ENCODE measurements around the gene ZNF157. TPM values are rescaled to one million over a fixed set of nuclear protein-coding genes. Genes with fewer than 3 reads are reported as not detected.

The ZNF157 gene
- total and polyA plus RNA-seq, 10 donors, result 0.16 to 1.6 (median 0.46) TPM

- Histone ChIP-seq H3K27me3 (replicated peaks in 1 of 7) (peaks cover 0 to 5% (median 0%) of the 10 kb centered on the region in 7 donors), H3K4me3 (no peak overlapping the region), H3K4me1 (no peaks in the 10 kb centered on the region), H3K36me3 (no peaks in the 10 kb centered on the region), H3K27ac (no peak overlapping the region), H3K9me3 (no peaks in the 10 kb centered on the region)
- DNase-seq, result no peak
- 69 to 92% (median 83%) methylated on average over 4 of the region's 4 CpGs for WGBS, 5 donors
- no peak for TF ChIP-seq POLR2A (IDR thresholded peaks at IDR 0.05)
- no peak for TF ChIP-seq POLR2AphosphoS5 (IDR thresholded peaks at IDR 0.05)
- TF ChIP-seq, protein P1, sequence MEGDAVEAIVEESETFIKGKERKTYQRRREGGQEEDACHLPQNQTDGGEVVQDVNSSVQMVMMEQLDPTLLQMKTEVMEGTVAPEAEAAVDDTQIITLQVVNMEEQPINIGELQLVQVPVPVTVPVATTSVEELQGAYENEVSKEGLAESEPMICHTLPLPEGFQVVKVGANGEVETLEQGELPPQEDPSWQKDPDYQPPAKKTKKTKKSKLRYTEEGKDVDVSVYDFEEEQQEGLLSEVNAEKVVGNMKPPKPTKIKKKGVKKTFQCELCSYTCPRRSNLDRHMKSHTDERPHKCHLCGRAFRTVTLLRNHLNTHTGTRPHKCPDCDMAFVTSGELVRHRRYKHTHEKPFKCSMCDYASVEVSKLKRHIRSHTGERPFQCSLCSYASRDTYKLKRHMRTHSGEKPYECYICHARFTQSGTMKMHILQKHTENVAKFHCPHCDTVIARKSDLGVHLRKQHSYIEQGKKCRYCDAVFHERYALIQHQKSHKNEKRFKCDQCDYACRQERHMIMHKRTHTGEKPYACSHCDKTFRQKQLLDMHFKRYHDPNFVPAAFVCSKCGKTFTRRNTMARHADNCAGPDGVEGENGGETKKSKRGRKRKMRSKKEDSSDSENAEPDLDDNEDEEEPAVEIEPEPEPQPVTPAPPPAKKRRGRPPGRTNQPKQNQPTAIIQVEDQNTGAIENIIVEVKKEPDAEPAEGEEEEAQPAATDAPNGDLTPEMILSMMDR (IDR thresholded peaks at IDR 0.05 in 8 of 11, conservative IDR thresholded peaks at IDR 0.05 in 3 of 11), result no peak
- intact Hi-C loops (cut with DNase I; ENCODE audit: low total_unique reads), result no loop called here
Observed at GRCh38 chrX:47351706-47352105, 18.7 kb upstream of the ZNF157 start.

GRCh38 chrX:47358387-47359065, 11.9 kb upstream of the ZNF157 start:
- H3K4me3 ChIP-seq, result peak overlapping the region in 2 of 8 donors; percentile 10 to 33
- H3K27ac ChIP-seq, result peak overlapping the region in 7 of 8 donors; percentile 22 to 75 (median 39)
- H3K4me1 ChIP-seq, result peaks cover 0 to 10% (median 2%) of the 10 kb centered on the region in 6 donors
- no peak for DNase-seq
- H3K36me3 ChIP-seq, result no peaks in the 10 kb centered on the region
- no peaks in the 10 kb centered on the region for H3K9me3 ChIP-seq
- 0 to 22% (median 13%) methylated on average over 3 to 5 of the region's 5 CpGs for WGBS, 5 donors
- intact Hi-C loops (cut with DNase I; ENCODE audit: low total_unique reads), result no loop called here
- TF ChIP-seq POLR2A (IDR thresholded peaks at IDR 0.05) (no peak), POLR2AphosphoS5 (IDR thresholded peaks at IDR 0.05) (no peak)
- TF ChIP-seq, protein P1 (IDR thresholded peaks at IDR 0.05 in 8 of 11, conservative IDR thresholded peaks at IDR 0.05 in 3 of 11), result no peak
- peaks cover 0 to 5% (median 0%) of the 10 kb centered on the region in 7 donors for H3K27me3 ChIP-seq (replicated peaks in 1 of 7)

GRCh38 chrX:47360423-47361179, 9.8 kb upstream of the ZNF157 start:
- Histone ChIP-seq H3K4me1 (peaks cover 0 to 10% (median 2%) of the 10 kb centered on the region in 6 donors), H3K36me3 (no peaks in the 10 kb centered on the region), H3K27ac (peak overlapping the region in 3 of 8 donors; percentile 55 to 88 (median 79)), H3K27me3 (replicated peaks in 1 of 7) (no peaks in the 10 kb centered on the region), H3K4me3 (no peak overlapping the region), H3K9me3 (no peaks in the 10 kb centered on the region)
- 68 to 88% (median 75%) methylated on average over 7 of the region's 7 CpGs for WGBS, 5 donors
- TF ChIP-seq POLR2AphosphoS5 (IDR thresholded peaks at IDR 0.05), result no peak
- TF ChIP-seq POLR2A (IDR thresholded peaks at IDR 0.05), result no peak
- TF ChIP-seq, protein P1 (IDR thresholded peaks at IDR 0.05 in 8 of 11, conservative IDR thresholded peaks at IDR 0.05 in 3 of 11), result no peak
- intact Hi-C loops (cut with DNase I; ENCODE audit: low total_unique reads), result no loop called here
- DNase-seq, result no peak
